NK-92 (cell line): ENCODE results near the gene YWHAE.
"Not testable (repeated sequence)": the region's sequence is repeated elsewhere in the genome, so short reads cannot be mapped to it uniquely, and the experiment has no call there.

Experiments used
- DNase-seq: peaks from one replicate; lab custom pipeline; 2025; ENCODE audit not compliant: unreplicated experiment; lab: John Stamatoyannopoulos, UW

The YWHAE gene

DNA sequence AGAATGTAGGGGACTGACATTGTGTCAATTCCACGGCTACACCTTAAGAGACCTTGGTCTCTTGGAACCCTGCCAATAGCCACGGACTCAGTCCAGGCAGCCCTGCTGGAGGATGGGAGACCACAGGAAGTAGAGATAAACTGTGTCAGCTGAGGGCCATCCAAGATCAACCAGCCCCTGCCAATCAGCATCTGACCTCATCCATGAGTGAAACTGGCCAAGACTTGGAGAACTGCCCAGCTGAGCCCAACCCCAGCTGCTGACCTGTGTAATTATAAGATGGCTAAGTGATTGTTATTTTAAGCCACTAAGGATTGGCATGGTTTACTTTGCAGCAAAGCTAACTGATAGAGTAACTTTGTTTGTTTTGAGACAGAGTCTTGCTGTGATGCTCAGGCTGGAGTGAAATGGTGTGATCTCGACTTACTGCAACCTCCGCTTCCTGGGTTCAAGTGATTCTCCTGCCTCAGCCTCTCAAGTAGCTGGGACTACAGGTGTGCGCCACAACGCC is 13.3 kb upstream of the YWHAE start:
- DNase-seq = no peak

DNA sequence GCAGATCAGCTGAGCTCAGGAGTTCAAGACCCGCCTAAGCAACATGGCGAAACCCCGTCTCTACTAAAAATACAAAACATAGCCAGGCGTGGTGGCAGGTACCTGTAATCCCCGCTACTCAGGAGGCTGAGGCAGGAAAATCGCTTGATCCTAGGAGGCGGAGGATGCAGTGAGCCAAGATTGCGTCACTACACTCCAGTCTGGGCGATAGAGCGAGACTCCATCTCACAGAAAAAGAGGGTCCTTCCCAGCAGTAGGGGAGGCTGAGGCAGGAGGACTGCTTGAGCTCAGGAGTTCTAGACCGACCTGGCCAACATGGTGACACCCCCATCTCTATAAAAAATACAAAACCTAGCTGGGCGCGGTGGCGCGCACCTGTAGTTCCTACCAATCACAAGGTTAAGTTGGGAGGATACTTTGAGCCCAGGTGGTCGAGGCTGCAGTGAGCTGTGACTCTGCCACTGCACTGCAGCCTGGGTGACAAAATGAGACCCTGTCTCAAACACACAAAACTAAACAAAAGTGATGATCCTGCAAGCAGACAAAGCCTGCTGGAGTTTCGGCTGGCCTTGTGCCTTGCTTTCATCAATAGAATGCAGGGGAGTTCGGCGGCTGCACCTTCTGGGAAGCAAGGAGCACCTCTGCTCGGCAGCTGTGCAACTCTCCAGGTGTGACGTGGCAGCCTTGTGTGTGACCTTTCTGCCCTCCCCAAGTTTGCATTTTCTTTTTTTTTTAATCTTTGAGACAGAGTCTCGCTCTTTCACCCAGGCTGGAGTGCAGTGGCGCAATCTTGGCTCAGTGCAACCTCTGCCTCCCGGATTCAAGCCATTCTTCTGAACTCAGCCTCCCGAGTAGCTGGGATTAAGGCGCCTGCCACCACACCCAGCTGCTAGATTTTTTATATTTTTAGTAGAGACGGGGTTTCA is 12.4 kb upstream of the YWHAE start:
- no peak for DNase-seq

GRCh38 chr17:1402262-1402586 is 2.2 kb upstream of the YWHAE start:
- DNase-seq = no peak

DNA sequence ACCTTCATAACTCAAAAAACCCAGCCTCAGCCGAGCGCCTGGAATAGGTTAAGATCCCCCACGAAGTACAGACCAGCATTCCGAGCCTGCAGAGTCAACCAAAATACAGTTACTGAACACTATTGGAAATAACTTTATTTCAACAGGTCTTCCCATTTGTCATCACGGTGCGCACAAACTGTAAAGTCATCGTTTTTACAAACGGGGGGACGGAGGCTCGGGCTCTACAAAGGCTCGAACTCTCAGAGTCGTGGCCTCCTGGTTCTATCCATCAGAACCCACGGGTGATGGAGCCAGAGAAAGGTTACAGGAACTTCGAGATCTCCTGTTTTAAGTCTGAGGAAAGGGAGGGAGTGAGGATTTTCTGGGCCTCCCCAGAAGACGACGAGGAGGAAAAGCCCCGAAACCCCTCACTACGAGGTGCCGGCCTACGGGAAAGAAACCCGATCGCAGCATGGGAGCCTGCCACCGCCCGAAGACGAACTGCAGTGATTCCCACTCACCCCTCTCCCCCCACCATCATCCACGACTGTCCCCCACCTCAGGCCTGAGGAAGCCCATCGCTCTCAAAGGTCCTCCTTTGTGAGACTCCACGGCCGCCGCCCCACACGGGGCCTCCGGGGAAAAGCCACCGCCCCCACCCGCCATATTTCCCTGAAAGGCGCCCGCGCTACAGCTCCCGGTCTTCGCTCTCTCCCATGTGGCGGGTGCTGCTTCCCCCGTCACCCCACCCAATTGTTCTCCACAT is 917 bp downstream of the YWHAE start:
- DNase-seq = no peak

- no peak for DNase-seq
Observed at GRCh38 chr17:1398028-1398427, 2.0 kb downstream of the YWHAE start.

DNA sequence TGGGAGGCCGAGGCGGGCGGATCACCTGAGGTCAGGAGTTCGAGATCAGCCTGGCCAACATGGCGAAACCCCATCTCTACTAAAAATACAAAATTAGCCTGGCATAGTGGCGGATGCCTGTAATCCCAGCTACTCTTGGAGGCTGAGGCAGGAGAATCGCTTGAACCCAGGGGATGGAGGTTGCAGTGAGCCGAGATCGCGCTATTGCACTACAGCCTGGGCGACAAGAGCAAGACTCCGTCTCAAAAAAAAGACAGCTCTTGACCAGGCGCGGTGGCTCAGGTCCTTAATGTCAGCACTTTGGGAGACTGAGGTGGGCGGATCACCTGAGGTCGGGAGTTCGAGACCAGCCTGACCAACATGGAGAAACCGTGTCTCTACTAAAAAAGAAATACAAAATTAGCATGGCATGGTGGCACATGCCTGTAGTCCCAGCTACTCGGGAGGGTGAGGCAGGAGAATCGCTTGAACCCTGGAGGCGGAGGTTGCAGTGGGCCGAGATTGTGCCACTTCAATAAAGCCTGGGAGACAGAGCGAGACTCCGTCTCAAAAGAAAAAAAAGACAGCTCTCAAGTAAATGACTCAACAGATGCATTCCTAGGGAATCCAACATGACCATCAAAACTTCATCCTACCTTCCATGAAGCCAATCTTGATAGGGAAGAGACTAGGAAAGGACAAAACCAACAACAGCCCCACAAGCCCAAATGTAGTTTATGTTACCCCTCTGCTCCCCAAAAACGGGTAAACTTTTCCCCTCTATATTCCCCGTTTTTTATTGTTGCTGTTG is 4.0 kb downstream of the YWHAE start:
- not testable (repeated sequence) for DNase-seq

DNA sequence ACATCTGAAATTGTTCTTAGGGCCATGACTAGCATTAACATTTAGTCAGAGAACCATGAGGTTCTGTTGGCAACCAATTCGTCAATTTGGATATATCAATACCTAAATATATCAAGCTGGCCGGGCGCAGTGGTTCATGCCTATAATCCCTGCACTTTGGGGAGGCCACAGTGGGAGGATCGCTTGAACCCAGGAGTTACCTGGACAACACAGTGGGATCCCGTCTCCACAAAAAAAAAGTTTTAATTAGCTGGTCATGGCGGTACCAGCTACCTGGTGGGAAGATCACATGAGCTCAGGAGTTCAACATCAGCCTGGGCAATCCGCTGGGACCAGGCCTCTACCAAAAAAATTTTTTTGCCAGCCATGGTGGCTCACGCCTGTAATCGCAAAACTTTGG is 8.4 kb downstream of the YWHAE start:
- no peak for DNase-seq

DNA sequence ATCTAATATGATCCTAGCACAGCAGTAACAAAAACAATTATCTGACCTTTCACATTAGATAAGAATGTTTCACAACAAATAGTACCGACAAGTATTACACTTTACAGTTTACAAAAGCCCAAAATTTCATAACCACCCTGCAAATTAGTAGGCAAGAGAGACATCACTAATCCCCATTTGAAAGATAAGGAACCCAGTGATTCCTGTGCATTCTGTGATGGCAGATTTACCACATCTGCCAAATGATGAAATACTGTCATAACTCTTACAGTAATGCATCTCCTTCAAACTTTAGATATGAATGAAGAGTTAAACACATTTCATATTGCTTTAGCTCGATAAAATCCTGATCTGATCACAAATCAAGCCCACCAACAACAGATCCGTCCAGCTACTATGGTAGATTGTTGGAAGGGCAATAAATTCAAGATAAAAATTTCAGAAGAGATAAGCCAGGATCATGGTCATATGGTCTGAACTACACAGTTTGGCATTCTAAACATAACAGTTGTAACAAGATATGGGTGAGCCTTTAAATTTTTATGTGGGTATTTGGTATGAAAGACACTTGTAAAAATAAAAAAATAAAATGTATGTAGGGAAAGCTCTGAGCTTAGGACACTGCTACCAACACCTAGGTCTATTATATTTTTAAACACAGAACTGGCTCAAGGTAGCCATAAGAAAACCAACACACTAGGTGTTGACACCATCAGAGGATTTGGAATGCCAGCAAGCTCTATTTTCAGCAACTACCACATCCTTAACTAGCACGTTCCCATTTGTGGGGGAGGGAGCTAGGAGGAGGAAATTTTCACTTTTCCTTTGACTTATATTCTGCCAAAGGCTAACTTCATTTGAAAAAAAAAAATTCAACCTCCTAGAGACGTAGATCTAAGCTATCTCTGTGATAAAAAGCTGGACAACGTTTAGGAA is 9.3 kb downstream of the YWHAE start:
- DNase-seq = no peak

GRCh38 chr17:1387490-1388227 is 12.4 kb downstream of the YWHAE start:
- not testable (repeated sequence) for DNase-seq

- not testable (repeated sequence) for DNase-seq
Observed at GRCh38 chr17:1386675-1387190, 13.3 kb downstream of the YWHAE start.

GRCh38 chr17:1386265-1386664 is 13.8 kb downstream of the YWHAE start:
- DNase-seq = no peak

DNA sequence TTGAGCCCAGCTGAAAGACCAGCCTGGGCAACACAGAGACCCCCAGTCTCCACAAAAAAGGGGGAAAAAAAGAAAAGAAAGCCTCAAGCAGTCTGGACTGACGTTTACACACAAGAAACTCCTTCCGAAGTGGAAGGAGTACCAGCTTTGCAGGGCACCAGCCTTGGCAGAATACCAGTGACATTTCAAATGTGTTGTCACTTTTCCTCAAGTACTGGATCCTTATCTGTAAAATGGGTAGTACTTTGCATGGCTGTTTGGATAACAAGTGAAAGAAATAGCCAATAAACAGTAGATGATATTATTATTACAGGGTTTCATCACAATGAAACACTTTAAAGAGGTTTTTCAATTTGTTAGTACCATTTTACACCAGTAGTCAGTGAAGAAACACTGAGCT is 14.2 kb downstream of the YWHAE start:
- DNase-seq = no peak

DNA sequence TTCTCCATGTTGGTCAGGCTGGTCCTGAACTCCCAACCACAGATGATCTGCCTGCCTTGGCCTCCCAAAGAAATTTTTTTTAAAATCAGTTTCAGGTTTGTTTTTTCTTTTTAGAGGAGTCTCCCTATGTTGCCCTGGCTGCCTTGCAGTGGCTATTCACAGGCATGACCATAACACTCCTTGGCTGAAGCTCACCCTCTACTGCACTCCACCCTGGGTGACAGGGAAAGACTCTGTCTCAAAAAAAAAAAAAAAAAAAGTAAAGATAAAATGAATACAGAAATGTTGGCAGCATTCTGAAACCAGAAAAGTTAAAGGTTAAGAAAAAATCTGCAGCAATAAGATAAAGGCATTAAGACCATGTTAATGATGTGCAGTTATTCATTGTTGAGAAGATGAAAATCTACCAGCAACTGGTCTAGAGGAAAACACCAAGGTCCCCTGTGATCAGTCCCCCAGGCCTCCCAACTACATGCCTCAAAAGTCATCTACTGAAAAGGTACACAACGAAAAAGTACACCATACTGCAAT is 15.1 kb downstream of the YWHAE start:
- DNase-seq = no peak

DNA sequence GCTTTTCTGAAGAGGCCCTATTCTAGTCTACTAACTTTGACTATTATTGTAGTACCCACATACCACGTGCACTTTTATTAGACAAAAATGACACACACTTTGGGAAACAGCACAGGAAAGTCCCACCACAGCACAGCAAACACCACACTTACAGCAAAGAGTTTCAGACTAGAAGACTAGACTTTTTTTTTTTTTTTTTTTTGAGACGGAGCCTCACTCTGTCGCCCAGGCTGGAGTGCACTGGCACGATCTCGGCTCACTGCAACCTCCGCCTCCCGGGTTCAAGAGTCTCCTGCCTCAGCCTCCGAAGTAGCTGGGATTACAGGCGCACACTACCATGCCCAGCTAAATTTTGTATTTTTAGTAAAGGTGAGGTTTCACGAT is 20.1 kb downstream of the YWHAE start:
- no peak for DNase-seq

GRCh38 chr17:1379208-1379929 is 20.7 kb downstream of the YWHAE start:
- DNase-seq = no peak

DNA sequence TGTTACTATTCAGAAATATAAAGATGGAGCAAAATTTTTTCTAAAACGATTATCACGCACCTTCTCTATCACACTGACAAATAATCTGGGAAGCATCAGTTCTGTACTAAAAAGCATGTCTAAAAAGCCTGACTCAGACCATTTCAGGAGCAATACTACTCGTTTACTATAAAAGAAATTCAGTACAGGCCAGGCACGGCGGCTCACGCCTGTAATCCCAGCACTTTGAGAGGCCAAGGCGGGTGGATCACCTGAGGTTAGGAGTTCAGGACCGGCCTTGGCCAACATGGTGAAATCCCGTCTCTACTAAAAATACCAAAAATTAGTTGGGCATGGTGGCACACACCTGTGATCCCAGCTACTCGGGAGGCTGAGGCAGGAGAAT is 21.6 kb downstream of the YWHAE start:
- DNase-seq = not testable (repeated sequence)

- no peak for DNase-seq
Observed at GRCh38 chr17:1377334-1377733, 22.7 kb downstream of the YWHAE start.

DNA sequence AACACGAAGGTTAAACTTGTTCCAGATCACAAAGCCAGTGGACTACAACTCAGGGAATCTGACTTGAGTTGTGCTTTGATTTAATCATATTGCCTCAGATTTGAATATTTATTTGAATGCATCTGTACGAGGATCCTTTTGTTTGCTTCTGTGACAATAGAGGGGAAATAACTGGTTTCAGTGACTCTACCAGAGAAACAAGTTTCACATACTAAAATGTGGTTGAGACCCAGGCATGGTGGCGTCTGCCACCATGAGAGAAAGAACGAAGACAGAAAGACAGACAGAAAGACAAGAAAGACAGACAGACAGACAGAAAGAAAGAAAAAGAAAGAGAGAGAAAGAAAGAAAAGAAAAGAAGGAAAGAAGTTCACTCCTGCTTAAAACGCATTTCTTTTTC is 24.0 kb downstream of the YWHAE start:
- DNase-seq = no peak

- no peak for DNase-seq
Observed at GRCh38 chr17:1375615-1376014, 24.4 kb downstream of the YWHAE start.
